ENCODE measurements around the gene KLK11. TPM values are rescaled to one million over a fixed set of nuclear protein-coding genes. Genes with fewer than 3 reads are reported as not detected.

The KLK11 gene
- total RNA-seq, 1 donor from 2014 or later = not detected

DNA sequence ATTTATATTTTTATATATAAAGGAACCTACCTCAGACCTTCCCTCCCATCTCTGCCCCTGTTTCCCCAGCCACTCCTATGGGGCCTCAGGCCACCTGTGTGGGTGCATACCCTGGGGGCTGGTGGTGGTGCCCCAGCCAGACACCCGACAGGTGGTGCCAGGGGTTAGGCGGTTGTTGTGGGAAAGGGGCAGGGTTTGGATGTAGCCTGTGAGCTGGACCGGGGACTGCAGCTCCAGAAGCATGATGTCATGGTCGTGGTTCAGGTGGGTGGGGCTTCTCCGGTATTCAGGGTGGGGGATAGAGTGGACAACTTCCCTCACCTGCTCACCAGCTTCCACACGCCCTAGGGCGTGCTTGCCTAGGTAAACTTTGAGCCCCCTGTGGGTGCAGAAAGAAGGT is 33.3 kb upstream of the KLK11 start:
- peaks cover 23% of the 10 kb centered on the region for H3K27me3 Mint-ChIP-seq
- no peak for TF ChIP-seq CTCF (IDR thresholded peaks at IDR 0.05)
- peaks cover 2% of the 10 kb centered on the region for H3K9me3 Mint-ChIP-seq
- H3K4me1 Mint-ChIP-seq = no peaks in the 10 kb centered on the region
- no peak overlapping the region for H3K27ac Mint-ChIP-seq
- CTCF ChIA-PET = no interaction called here
- ATAC-seq (ENCODE audit: low read depth) (no peak), DNase-seq (no peak)
- no peak overlapping the region for H3K4me3 Mint-ChIP-seq
- POLR2A ChIA-PET = no interaction called here
- H3K36me3 Mint-ChIP-seq (ENCODE audit: low read depth) = no peaks in the 10 kb centered on the region
- intact Hi-C loops (cut with micrococcal nuclease) = no loop called here

DNA sequence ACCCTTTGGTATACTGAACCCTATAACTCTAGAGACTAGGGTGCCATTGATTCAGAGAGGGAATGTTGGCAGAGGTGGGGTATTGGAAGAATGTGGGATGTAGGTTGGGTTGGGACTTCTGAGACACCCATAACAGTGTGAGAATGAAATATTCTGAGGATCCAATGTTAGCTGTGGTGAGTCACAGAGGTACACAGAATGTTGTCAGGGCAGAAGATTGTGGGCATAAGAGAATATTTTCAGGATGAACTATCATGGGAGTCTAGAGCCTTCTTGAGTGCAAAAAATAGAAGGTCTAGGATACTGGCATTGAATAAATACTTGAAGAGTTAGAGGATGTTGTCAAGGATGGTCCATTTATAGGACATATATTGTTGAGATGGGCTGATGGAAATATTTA is 29.4 kb upstream of the KLK11 start:
- no peak overlapping the region for H3K4me3 Mint-ChIP-seq
- ChIA-PET POLR2A (no interaction called here), CTCF (no interaction called here)
- intact Hi-C loops (cut with micrococcal nuclease) = no loop called here
- H3K27me3 Mint-ChIP-seq = peaks cover 17% of the 10 kb centered on the region
- no peak overlapping the region for H3K27ac Mint-ChIP-seq
- ATAC-seq (ENCODE audit: low read depth) (no peak), DNase-seq (no peak)
- no peak for TF ChIP-seq CTCF (IDR thresholded peaks at IDR 0.05)
- H3K4me1 Mint-ChIP-seq = no peaks in the 10 kb centered on the region
- H3K9me3 Mint-ChIP-seq = no peaks in the 10 kb centered on the region
- H3K36me3 Mint-ChIP-seq (ENCODE audit: low read depth) = no peaks in the 10 kb centered on the region

DNA sequence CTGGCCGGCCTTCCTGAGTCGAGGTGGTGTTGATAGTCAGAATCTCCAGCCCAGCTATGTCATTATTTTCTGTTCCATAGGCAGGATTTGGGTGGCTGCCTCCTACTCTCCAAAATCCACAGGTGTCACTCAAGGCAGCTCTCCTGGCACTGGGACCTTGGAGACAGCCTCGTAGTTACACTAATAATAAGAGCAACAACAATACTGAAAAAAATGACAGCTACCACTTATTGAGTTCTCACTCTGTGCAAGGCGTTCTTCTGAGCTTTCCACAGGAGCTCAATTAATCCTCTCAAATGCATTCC is 20.6 kb upstream of the KLK11 start:
- Mint-ChIP-seq H3K36me3 (ENCODE audit: low read depth) (no peaks in the 10 kb centered on the region), H3K4me1 (no peaks in the 10 kb centered on the region), H3K9me3 (peaks cover 2% of the 10 kb centered on the region), H3K4me3 (no peak overlapping the region), H3K27me3 (peaks cover 9% of the 10 kb centered on the region), H3K27ac (no peak overlapping the region)
- ATAC-seq (ENCODE audit: low read depth) = no peak
- TF ChIP-seq CTCF (IDR thresholded peaks at IDR 0.05) = no peak
- ChIA-PET POLR2A (no interaction called here), CTCF (no interaction called here)
- no peak for DNase-seq
- intact Hi-C loops (cut with micrococcal nuclease) = no loop called here

DNA sequence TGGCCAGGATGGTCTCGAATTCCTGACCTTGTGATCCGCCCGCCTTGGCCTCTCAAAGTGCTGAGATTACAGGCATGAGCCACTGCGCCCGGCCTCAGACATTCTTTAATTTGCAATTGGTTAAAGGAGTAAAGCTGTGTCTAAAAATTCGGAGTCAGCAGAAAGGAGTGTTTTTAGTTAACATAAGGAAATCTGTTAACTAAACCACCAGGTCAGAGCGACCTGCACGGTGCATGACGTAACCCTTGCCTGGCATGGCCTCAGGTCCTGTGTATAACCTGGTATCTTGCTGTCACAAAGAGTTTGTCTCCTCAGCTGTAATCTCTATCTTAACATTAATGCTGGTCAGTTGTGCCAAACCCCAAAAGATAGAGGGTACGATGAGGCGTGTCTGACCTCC is 17.9 kb upstream of the KLK11 start:
- ATAC-seq (ENCODE audit: low read depth) (no peak), DNase-seq (no peak)
- H3K4me3 Mint-ChIP-seq = no peak overlapping the region
- peaks cover 6% of the 10 kb centered on the region for H3K27me3 Mint-ChIP-seq
- intact Hi-C loops (cut with micrococcal nuclease) = no loop called here
- no peaks in the 10 kb centered on the region for H3K9me3 Mint-ChIP-seq
- H3K27ac Mint-ChIP-seq = no peak overlapping the region
- H3K4me1 Mint-ChIP-seq = no peaks in the 10 kb centered on the region
- CTCF ChIA-PET = no interaction called here
- H3K36me3 Mint-ChIP-seq (ENCODE audit: low read depth) = no peaks in the 10 kb centered on the region
- POLR2A ChIA-PET = no interaction called here
- TF ChIP-seq CTCF (IDR thresholded peaks at IDR 0.05) = no peak

- Mint-ChIP-seq H3K4me1 (no peaks in the 10 kb centered on the region), H3K4me3 (no peak overlapping the region), H3K36me3 (ENCODE audit: low read depth) (no peaks in the 10 kb centered on the region), H3K27ac (no peak overlapping the region), H3K9me3 (no peaks in the 10 kb centered on the region), H3K27me3 (peaks cover 6% of the 10 kb centered on the region)
- TF ChIP-seq CTCF (IDR thresholded peaks at IDR 0.05) = no peak
- ChIA-PET CTCF (no interaction called here), POLR2A (no interaction called here)
- ATAC-seq (ENCODE audit: low read depth) (no peak), DNase-seq (no peak)
- intact Hi-C loops (cut with micrococcal nuclease) = no loop called here
These were observed 17.1 kb upstream of the KLK11 start for GRCh38 chr19:51043497-51043896.

Data from activated B cell treated with CpG ODN at 0.5 μM for 24 hours (primary cell).